CD14-positive monocyte (primary cell): ENCODE data around the gene GNA12. TPM values are rescaled to one million over a fixed set of nuclear protein-coding genes. Genes with fewer than 3 reads are reported as not detected.

ENCODE experiments used
- DNase-seq, 3 donors: peaks; one replicate each; pipeline ENCODE4 v3.0.0-alpha.2; 2011 to 2022
- H2AFZ ChIP-seq: 2 replicates; pipeline ENCODE4 v1.6.0; 2012; ENCODE audit warnings: mild to moderate bottlenecking, low read depth, low read length, inconsistent platforms; ENCODE audit not compliant: insufficient read depth, poor library complexity, severe bottlenecking
- H3K27ac ChIP-seq, 2 donors: 1 replicate in 1 of 2; 2 replicates in 1 of 2; pipeline ENCODE4 v1.5.1; 2012 to 2013; ENCODE audit warnings: low read length in 2 of 2, control low read depth in 1 of 2, inconsistent platforms in 1 of 2, low read depth in 1 of 2, mild to moderate bottlenecking in 1 of 2
- H3K27me3 ChIP-seq, 2 donors: one replicate each; pipeline versions ENCODE4 v1.6.0 to v1.6.1; 2011 to 2013; ENCODE audit warnings: low read length in 2 of 2; ENCODE audit not compliant: control insufficient read depth in 2 of 2, insufficient read depth in 2 of 2
- H3K36me3 ChIP-seq, 2 donors: replicated peaks in 1 of 2; 1 replicate in 1 of 2; 2 replicates in 1 of 2; pipeline versions ENCODE4 v1.5.1 to v1.6.1; 2012 to 2013; ENCODE audit warnings: low read length in 2 of 2, control low read depth in 1 of 2, inconsistent platforms in 1 of 2, mild to moderate bottlenecking in 1 of 2; ENCODE audit not compliant: insufficient read depth in 2 of 2, control insufficient read depth in 1 of 2
- H3K4me1 ChIP-seq, 2 donors: 1 replicate in 1 of 2; 2 replicates in 1 of 2; pipeline versions ENCODE4 v1.5.1 to v1.6.1; 2012 to 2013; ENCODE audit warnings: low read length in 2 of 2, control low read depth in 1 of 2, inconsistent platforms in 1 of 2, mild to moderate bottlenecking in 1 of 2, moderate library complexity in 1 of 2; ENCODE audit not compliant: insufficient read depth in 2 of 2, control insufficient read depth in 1 of 2
- H3K4me2 ChIP-seq: replicated peaks from 2 replicates; pipeline ENCODE3; 2012; ENCODE audit warnings: low read length, moderate library complexity, mild to moderate bottlenecking; ENCODE audit not compliant: poor library complexity, severe bottlenecking; ENCODE audit errors: extremely low read depth
- H3K4me3 ChIP-seq, 3 experiments: fragments of 200-600 bp in 1 of 3; sonication (generic) in 1 of 3; replicated peaks in 1 of 3; 1 replicate in 2 of 3; 2 replicates in 1 of 3; pipeline ENCODE4 v1.5.1; 2011 to 2013; ENCODE audit warnings: low read length in 3 of 3, mild to moderate bottlenecking in 3 of 3, control low read depth in 2 of 3, low read depth in 2 of 3, inconsistent platforms in 1 of 3, moderate library complexity in 1 of 3
- H3K79me2 ChIP-seq: 2 replicates; pipeline ENCODE4 v1.6.0; 2012; ENCODE audit warnings: mild to moderate bottlenecking, control low read depth, inconsistent platforms, low read length, moderate library complexity; ENCODE audit not compliant: insufficient read depth
- H3K9ac ChIP-seq: 2 replicates; pipeline ENCODE4 v1.6.0; 2017; ENCODE audit warnings: low read length, mild to moderate bottlenecking; ENCODE audit not compliant: insufficient read depth, poor library complexity, severe bottlenecking
- H3K9me3 ChIP-seq, 2 donors: replicated peaks in 1 of 2; 1 replicate in 1 of 2; 2 replicates in 1 of 2; pipeline versions ENCODE4 v1.5.1 to v1.6.1; 2012 to 2013; ENCODE audit warnings: low read length in 2 of 2, control low read depth in 1 of 2; ENCODE audit not compliant: control insufficient read depth in 1 of 2, insufficient read depth in 1 of 2
- H4K20me1 ChIP-seq: 2 replicates; pipeline ENCODE4 v1.6.0; 2012; ENCODE audit warnings: mild to moderate bottlenecking, low read length, control low read depth, moderate library complexity; ENCODE audit not compliant: insufficient read depth
- H3K27ac Mint-ChIP-seq, 7 donors: one replicate each; pipeline ENCODE4 v1.8.0; 2020; ENCODE audit warnings: mild to moderate bottlenecking in 7 of 7, mixed read lengths in 7 of 7, moderate library complexity in 6 of 7, inconsistent platforms in 2 of 7
- H3K27me3 Mint-ChIP-seq, 3 donors: one replicate each; pipeline ENCODE4 v1.8.0; 2021 to 2022; ENCODE audit warnings: low read depth in 3 of 3, mild to moderate bottlenecking in 3 of 3, mixed read lengths in 3 of 3, moderate library complexity in 3 of 3, inconsistent platforms in 1 of 3
- H3K36me3 Mint-ChIP-seq, 2 donors: one replicate each; pipeline ENCODE4 v1.8.0; 2020; ENCODE audit warnings: mixed read lengths in 2 of 2, inconsistent platforms in 1 of 2, mild to moderate bottlenecking in 1 of 2
- H3K4me1 Mint-ChIP-seq: one replicate; pipeline ENCODE4 v1.8.0; 2020; ENCODE audit warnings: mild to moderate bottlenecking, mixed read lengths
- H3K4me3 Mint-ChIP-seq, 2 donors: one replicate each; pipeline ENCODE4 v1.8.0; 2020; ENCODE audit warnings: mild to moderate bottlenecking in 2 of 2, mixed read lengths in 2 of 2, moderate library complexity in 1 of 2
- H3K9me3 Mint-ChIP-seq, 7 donors: one replicate each; pipeline ENCODE4 v1.8.0; 2020 to 2022; ENCODE audit warnings: mixed read lengths in 7 of 7, mild to moderate bottlenecking in 6 of 7, moderate library complexity in 6 of 7, inconsistent platforms in 2 of 7
- CTCF ChIP-seq: fragments of 200-600 bp; IDR thresholded peaks from one replicate; pipeline ENCODE4 v1.8.0; 2022; ENCODE audit warnings: antibody characterized with exemption, mild to moderate bottlenecking
- WGBS: methylation state at CpG from one replicate; pipeline ENCODE4 v1.1.5; 2013; ENCODE audit warnings: missing lambda C conversion rate; ENCODE audit not compliant: insufficient coverage; 5-methylcytosine and 5-hydroxymethylcytosine counted together
- intact Hi-C, 2 donors: fragments of 100-400 bp; cut with micrococcal nuclease; formaldehyde crosslinking; loops; one replicate each; pipeline versions ENCODE4 v1.15.0 to v1.15.1; 2023
- polyA plus RNA-seq, 3 donors: library from polyadenylated mRNA; depleted of rRNA in 1 of 3; unstranded in 2 of 3; stranded (reverse) in 1 of 3; fragments of 300-500 nt in 2 of 3; fragments of >200 nt in 1 of 3; fragmentation: Illumina TruSeq in 2 of 3; gene quantifications; 1 replicate in 2 of 3; 2 replicates in 1 of 3; pipeline ENCODE4 v1.2.3, GENCODE V29; 2012 to 2021

GNA12 gene
- polyA plus RNA-seq, 3 donors, result 3.4 to 25.9 (median 10.6) TPM

- Mint-ChIP-seq H3K27ac (peak overlapping the region in 1 of 7 donors; percentile 68), H3K36me3 (peaks cover 11 to 29% of the 10 kb centered on the region in 2 donors), H3K4me3 (peak overlapping the region; percentile 60 to 67), H3K4me1 (peaks cover 63% of the 10 kb centered on the region), H3K9me3 (peaks cover 3 to 14% (median 6%) of the 10 kb centered on the region in 7 donors), H3K27me3 (peaks cover 28 to 67% (median 31%) of the 10 kb centered on the region in 3 donors)
- intact Hi-C loops, result no loop called here
- Histone ChIP-seq H3K27me3 (peaks cover 0 to 18% of the 10 kb centered on the region in 2 donors), H3K4me3 (no peak overlapping the region), H3K4me2 (no peak overlapping the region), H3K79me2 (no peaks in the 10 kb centered on the region), H2AFZ (no peak overlapping the region), H3K27ac (no peak overlapping the region), H3K9me3 (peaks cover 0 to 5% of the 10 kb centered on the region in 2 donors), H3K9ac (no peak overlapping the region), H3K36me3 (no peaks in the 10 kb centered on the region), H3K4me1 (peaks cover 49 to 57% of the 10 kb centered on the region in 2 donors), H4K20me1 (no peaks in the 10 kb centered on the region)
- DNase-seq, result peak; percentile 49 to 61 (median 56)
- TF ChIP-seq CTCF, result no peak
- 11% methylated on average over 5 of the region's 13 CpGs for WGBS
Measured at GRCh38 chr7:2713370-2713769, 130.7 kb downstream of the GNA12 start.

GRCh38 chr7:2711895-2712675, 132.0 kb downstream of the GNA12 start:
- Mint-ChIP-seq H3K4me3 (no peak overlapping the region), H3K9me3 (peaks cover 3 to 12% (median 6%) of the 10 kb centered on the region in 7 donors), H3K27ac (peak overlapping the region in 2 of 7 donors; percentile 13 to 41), H3K36me3 (peaks cover 6 to 20% of the 10 kb centered on the region in 2 donors), H3K27me3 (peaks cover 16 to 57% (median 26%) of the 10 kb centered on the region in 3 donors), H3K4me1 (peaks cover 51% of the 10 kb centered on the region)
- Histone ChIP-seq H3K4me2 (no peak overlapping the region), H3K4me3 (no peak overlapping the region), H3K27me3 (peaks cover 0 to 9% of the 10 kb centered on the region in 2 donors), H3K36me3 (no peaks in the 10 kb centered on the region), H2AFZ (no peak overlapping the region), H3K9ac (no peak overlapping the region), H4K20me1 (no peaks in the 10 kb centered on the region), H3K4me1 (peaks cover 37 to 46% of the 10 kb centered on the region in 2 donors), H3K79me2 (no peaks in the 10 kb centered on the region), H3K9me3 (peaks cover 0 to 5% of the 10 kb centered on the region in 2 donors), H3K27ac (no peak overlapping the region)
- intact Hi-C loops, result no loop called here
- TF ChIP-seq CTCF, result no peak
- WGBS, result 95% methylated on average over 23 of the region's 25 CpGs
- no peak for DNase-seq
